ENCODE measurements around the gene YIPF5. TPM values are rescaled to one million over a fixed set of nuclear protein-coding genes. Genes with fewer than 3 reads are reported as not detected.

YIPF5 gene
- 44.5 TPM for total RNA-seq (2021; ENCODE audit: unreplicated experiment)
- polyA plus RNA-seq (2012), result 31.1 and 35.3 TPM in 2 replicates
- Bru-seq, nascent RNA, result percentile 89 among the genes with signal in this experiment
- percentile 91 among the genes with signal in this experiment for BruChase-seq, experiment 1, labeled RNA remaining after a 6-hour chase
- percentile 90 among the genes with signal in this experiment for BruChase-seq, experiment 2, labeled RNA remaining after a 2-hour chase
- long read RNA-seq, transcript YIPF5-201 (6 exons, 3,147 nt), result major isoform, 67 of 80 reads
- long read RNA-seq, partial matches to known transcripts, result 3 of 80 reads
- long read RNA-seq, other reads (novel, unspliced or antisense), result 9 of 80 reads

DNA sequence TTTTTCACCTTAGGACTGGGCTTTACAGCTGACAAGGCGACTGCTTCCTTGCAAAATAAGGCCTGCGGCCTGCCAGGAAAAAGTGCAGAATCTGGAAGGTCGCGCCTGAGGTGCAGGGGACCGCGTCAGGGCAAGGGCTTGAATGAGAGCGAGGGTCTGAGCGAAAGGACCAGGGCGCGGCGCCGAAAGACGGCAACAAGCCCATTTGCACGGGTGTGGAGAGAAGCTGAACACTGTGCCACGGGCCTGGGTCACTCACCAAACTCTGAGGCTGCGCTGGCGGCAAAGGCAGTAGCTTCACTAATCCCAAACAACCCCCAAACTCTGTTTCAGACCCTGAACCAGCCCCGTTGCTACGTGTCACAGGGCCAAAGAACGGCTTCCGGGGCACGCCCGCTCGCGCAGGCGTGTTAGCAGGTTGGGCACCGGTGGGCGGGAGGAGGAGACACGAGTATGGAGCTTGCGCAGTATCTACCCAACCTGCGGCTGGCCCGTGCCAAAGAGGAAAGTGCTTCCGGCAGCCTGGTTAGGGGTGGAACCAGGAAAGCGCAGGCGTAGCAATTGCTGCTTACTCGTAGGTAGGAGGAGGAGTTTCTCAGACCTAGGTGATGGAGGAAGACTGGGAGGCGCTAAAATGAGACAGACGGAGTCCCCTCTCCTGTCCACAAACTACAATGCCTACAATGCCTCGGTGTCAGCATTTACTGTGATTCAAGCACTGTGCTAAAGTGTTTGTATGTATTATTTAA, at the start of gene YIPF5, which contains the start of gene KCTD16:
YIPF5 (minus strand) TSS at position 384 of the 749 bp plus-strand sequence. CDS start 704 bp downstream, outside the sequence.
KCTD16 (plus strand) TSS at position 598 of the 749 bp plus-strand sequence.
- Histone ChIP-seq H3K27me3 (ENCODE audit: insufficient read depth, low read length) (no peaks in the 10 kb centered on the region), H2AFZ (ENCODE audit: low read depth, low read length, poor library complexity, severe bottlenecking) (peak within 1 kb of the TSS; percentile 93), H3K4me2 (ENCODE audit: low read length) (peak within 1 kb of the TSS; percentile 78), H3K79me2 (ENCODE audit: insufficient read depth, low read length) (peaks cover 41% of the 10 kb centered on the region), H3K27ac (ENCODE audit: low read depth, low read length) (peak within 1 kb of the TSS; percentile 19; the same call in 1 of the 2 replicates), H3K4me3 (replicated peaks in 1 of 2; ENCODE audit: low read depth in 1 of 2, low read length in 2 of 2) (peak within 1 kb of the TSS; percentile 85 to 95), H3K4me1 (ENCODE audit: control insufficient read depth in 1 of 2, insufficient read depth in 2 of 2, low read length in 2 of 2) (peaks cover 7 to 14% of the 10 kb centered on the region in 2 experiments; a peak in 2 of 4 replicates), H4K20me1 (ENCODE audit: insufficient read depth) (no peaks in the 10 kb centered on the region), H3K9me3 (ENCODE audit: control insufficient read depth in 1 of 2, insufficient read depth in 1 of 2, low read depth in 1 of 2, low read length in 2 of 2) (no peaks in the 10 kb centered on the region), H3K36me3 (ENCODE audit: control insufficient read depth in 1 of 2, insufficient read depth in 2 of 2, low read length in 2 of 2) (peaks cover under 1 to 4% of the 10 kb centered on the region in 2 experiments; a peak in 1 of 4 replicates), H3K9me2 (ENCODE audit: insufficient read depth) (no peaks in the 10 kb centered on the region), H3K9ac (ENCODE audit: low read length) (peak within 1 kb of the TSS; percentile 73)
- ChIA-PET RAD21 (ENCODE audit: low non-redundant PET in 1 of 2, low total read pairs in 2 of 2, uncharacterized antibody in 2 of 2, unreplicated experiment in 2 of 2) (no interaction called here), CTCF (interaction anchor here (0.6 to 1.5 kb wide), 3 partner anchors 10 to 311 kb away, joined by 3 to 4 read pairs (median 3); no protein-coding TSS in a partner anchor), POLR2A (interaction anchor here (0.6 to 1.1 kb wide), 3 partner anchors 10 to 1072 kb away, joined by 3 read pairs; no protein-coding TSS in a partner anchor)
- no TSS peak for BruUV-seq (replicated peaks)
- ATAC-seq (peak; percentile 100), DNase-seq (ENCODE audit: low read depth, low spot score) (peak; percentile 92)
- intact Hi-C loops (cut with micrococcal nuclease), result loop anchor here (10.0 kb wide), 1 partner anchor 1456 kb away; no protein-coding TSS in a partner anchor
- TF ChIP-seq CEBPB (IDR thresholded peaks at IDR 0.05; ENCODE audit: low read depth), result no peak
- peak; percentile 80 for TF ChIP-seq EGR1 (IDR thresholded peaks at IDR 0.05; ENCODE audit: low read depth)
- TF ChIP-seq ZFX (IDR thresholded peaks at IDR 0.05), result no peak
- TF ChIP-seq, protein P1, sequence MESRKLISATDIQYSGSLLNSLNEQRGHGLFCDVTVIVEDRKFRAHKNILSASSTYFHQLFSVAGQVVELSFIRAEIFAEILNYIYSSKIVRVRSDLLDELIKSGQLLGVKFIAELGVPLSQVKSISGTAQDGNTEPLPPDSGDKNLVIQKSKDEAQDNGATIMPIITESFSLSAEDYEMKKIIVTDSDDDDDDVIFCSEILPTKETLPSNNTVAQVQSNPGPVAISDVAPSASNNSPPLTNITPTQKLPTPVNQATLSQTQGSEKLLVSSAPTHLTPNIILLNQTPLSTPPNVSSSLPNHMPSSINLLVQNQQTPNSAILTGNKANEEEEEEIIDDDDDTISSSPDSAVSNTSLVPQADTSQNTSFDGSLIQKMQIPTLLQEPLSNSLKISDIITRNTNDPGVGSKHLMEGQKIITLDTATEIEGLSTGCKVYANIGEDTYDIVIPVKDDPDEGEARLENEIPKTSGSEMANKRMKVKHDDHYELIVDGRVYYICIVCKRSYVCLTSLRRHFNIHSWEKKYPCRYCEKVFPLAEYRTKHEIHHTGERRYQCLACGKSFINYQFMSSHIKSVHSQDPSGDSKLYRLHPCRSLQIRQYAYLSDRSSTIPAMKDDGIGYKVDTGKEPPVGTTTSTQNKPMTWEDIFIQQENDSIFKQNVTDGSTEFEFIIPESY (IDR thresholded peaks at IDR 0.05; ENCODE audit: extremely low read depth, insufficient replicate concordance, low read length), result no peak
- no peak for TF ChIP-seq FOSL1 (IDR thresholded peaks at IDR 0.05; ENCODE audit: low read depth)
- no peak for TF ChIP-seq EZH2 (IDR thresholded peaks at IDR 0.05)
- peak; percentile 96 for TF ChIP-seq SRF (IDR thresholded peaks at IDR 0.05; ENCODE audit: low read depth)
- TF ChIP-seq ZNF274 (IDR thresholded peaks at IDR 0.05; ENCODE audit: low read depth, low read length), result no peak
- TF ChIP-seq JUND (IDR thresholded peaks at IDR 0.05), result no peak
- peak; percentile 66 for TF ChIP-seq SIN3A (IDR thresholded peaks at IDR 0.05; ENCODE audit: low read depth)
- peak; percentile 87 for TF ChIP-seq POLR2AphosphoS5 (IDR thresholded peaks at IDR 0.05; ENCODE audit: low read depth, low read length)
- peak; percentile 42 for TF ChIP-seq TCF7L2 (IDR thresholded peaks at IDR 0.05; ENCODE audit: borderline replicate concordance, extremely low read depth, insufficient read depth, insufficient read length)
- peak; percentile 84 for TF ChIP-seq POLR2A (IDR thresholded peaks at IDR 0.05; ENCODE audit: borderline replicate concordance, extremely low read depth, insufficient read depth, insufficient read length)
- TF ChIP-seq, protein P2, sequence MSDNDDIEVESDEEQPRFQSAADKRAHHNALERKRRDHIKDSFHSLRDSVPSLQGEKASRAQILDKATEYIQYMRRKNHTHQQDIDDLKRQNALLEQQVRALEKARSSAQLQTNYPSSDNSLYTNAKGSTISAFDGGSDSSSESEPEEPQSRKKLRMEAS (IDR thresholded peaks at IDR 0.05), result 0 out of 2 replicates have a peak, but pooled peaks have one; percentile 22
- peak; percentile 45 for TF ChIP-seq YY1 (IDR thresholded peaks at IDR 0.05; ENCODE audit: extremely low read depth, insufficient replicate concordance, low read depth, low read length)
- TF ChIP-seq CTCF (IDR thresholded peaks at IDR 0.05 in 2 of 3, conservative IDR thresholded peaks at IDR 0.05 in 1 of 3; ENCODE audit: borderline replicate concordance in 1 of 3, insufficient read depth in 1 of 3, low read depth in 2 of 3, low read length in 2 of 3), result no peak
- TF ChIP-seq, protein P3, sequence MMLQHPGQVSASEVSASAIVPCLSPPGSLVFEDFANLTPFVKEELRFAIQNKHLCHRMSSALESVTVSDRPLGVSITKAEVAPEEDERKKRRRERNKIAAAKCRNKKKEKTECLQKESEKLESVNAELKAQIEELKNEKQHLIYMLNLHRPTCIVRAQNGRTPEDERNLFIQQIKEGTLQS (IDR thresholded peaks at IDR 0.05), result no peak
- TF ChIP-seq ELF1 (IDR thresholded peaks at IDR 0.05; ENCODE audit: borderline replicate concordance, low read depth), result peak; percentile 50; the same call in 1 of the 2 replicates
- TF ChIP-seq CBX3 (IDR thresholded peaks at IDR 0.05; ENCODE audit: low read depth), result no peak
- no peak for TF ChIP-seq EZH2phosphoT487 (IDR thresholded peaks at IDR 0.05; ENCODE audit: borderline replicate concordance)
- peak; percentile 56 for TF ChIP-seq SP1 (IDR thresholded peaks at IDR 0.05; ENCODE audit: low read depth)
- no peak for TF ChIP-seq RAD21 (IDR thresholded peaks at IDR 0.05; ENCODE audit: low read depth)

All from HCT116 (cell line).